GM21526 (cell line): Measurements from ENCODE around the gene CRPPA.

ENCODE experiments used
- ATAC-seq: cut with Tn5 transposase; IDR thresholded peaks from one replicate; pipeline ENCODE4 v1.9.1; 2021; ENCODE audit warnings: moderate library complexity; ENCODE audit not compliant: unreplicated experiment, low FRiP score

The CRPPA gene

GRCh38 chr7:16428182-16428581 is 6.8 kb upstream of the CRPPA start:
- no peak for ATAC-seq

- ATAC-seq = no peak
These were observed 2.4 kb upstream of the CRPPA start for GRCh38 chr7:16423761-16424160.

DNA sequence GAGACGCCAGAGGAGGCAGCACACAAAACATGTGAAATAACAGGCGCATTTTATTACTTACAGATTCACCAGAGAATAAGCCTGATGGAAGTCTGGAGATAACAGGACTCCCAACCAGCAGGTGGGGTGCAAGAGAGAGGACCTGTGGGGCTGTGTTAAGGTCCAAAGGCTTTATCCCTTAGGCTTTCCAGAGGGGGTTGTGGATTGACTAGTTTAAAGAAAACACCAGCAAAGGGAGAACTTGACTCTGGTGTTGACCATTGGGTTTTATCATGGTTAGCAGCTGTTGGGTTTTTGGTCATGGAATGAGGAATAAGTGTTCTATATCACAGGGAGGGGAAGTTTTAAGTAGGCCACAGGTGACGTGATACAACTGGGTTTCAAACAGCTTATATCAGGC is 1.6 kb upstream of the CRPPA start:
- ATAC-seq = no peak

GRCh38 chr7:16422103-16422435 is 731 bp upstream of the CRPPA start:
- no peak for ATAC-seq

- peak; percentile 92 for ATAC-seq
These were observed 547 bp downstream of the CRPPA start for GRCh38 chr7:16420649-16421332.

GRCh38 chr7:16420329-16420648 is 1.0 kb downstream of the CRPPA start:
- ATAC-seq = no peak

- no peak for ATAC-seq
These were observed 1.5 kb downstream of the CRPPA start for GRCh38 chr7:16419859-16420258.

- ATAC-seq = no peak
These were observed 2.2 kb downstream of the CRPPA start for GRCh38 chr7:16419126-16419525.

DNA sequence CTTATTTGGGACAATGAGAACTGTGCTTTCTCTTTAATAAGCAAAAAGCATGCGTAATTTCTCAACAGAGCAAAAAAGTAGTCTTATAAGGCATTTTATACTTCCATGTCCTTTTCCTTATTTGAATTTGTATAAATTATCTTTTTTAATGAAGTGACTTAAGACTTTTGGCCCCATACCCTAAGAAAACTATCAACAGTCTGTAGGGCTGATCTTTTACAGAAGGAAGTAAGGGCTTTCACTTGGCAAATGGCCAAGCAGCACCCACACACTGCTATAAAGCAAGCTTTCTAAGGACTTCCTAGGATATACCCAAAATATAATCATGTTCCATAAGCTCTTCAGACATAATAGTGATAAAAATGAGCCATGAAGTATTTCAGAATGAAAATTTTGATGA is 3.4 kb downstream of the CRPPA start:
- no peak for ATAC-seq

GRCh38 chr7:16416289-16417282 is 4.8 kb downstream of the CRPPA start:
- no peak for ATAC-seq

GRCh38 chr7:16412274-16413254 is 8.8 kb downstream of the CRPPA start:
- no peak for ATAC-seq

DNA sequence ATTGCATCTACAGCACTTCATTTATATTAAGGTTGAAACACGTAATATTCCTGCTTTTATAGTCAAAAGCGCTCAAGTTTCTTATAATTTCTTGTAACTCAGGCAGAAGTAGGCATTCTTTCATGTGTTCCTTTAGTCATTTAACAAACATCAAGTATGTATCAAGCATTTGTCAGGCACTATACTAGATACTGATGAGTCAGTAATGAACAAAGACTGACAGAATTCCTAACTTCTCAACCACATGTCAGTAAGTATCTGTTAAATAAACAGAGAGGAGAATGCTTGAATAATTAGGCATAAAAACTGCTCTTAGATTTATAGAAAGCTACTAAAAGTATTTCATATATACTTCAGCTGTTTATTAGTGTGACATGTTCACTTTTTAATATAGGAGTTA is 9.9 kb downstream of the CRPPA start:
- no peak for ATAC-seq

DNA sequence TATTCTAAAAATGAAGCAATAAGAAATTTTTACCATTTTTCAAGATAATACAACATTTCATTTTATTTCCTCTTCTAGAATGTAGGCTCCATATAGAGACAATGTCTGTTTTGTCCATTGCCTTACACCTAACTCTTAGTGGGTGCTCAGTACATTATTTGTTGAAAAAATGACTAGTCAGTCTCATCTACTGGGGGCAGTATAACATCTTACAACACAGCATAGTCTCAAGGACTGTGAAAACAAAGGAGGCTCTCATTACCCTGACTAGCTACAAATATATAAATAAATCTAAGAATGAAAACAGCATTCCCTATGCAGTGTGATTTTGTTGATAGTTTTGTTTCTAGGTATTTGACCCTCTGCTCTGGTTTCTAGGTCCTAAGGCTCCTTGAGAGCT is 11.6 kb downstream of the CRPPA start:
- no peak for ATAC-seq

DNA sequence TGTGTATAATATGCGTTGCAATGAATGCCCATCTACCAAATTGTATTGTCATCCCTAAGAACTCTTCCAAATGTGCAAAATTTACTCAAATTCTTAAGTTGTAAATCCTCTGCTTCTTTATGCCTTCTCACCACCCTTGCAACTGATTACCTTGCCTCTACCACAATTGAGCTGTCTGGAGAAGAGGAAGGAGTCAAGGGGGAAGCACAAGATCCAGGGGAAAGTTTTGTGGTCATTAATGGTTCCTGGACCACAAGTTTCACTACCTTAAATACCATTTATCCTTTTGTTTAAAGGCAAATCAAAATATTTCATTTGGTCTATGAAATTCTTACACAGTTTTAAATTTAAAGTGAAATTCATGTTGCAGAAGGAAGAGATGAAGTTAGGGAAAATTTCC is 16.7 kb downstream of the CRPPA start:
- ATAC-seq = no peak

GRCh38 chr7:16403475-16403874 is 17.9 kb downstream of the CRPPA start:
- no peak for ATAC-seq

- ATAC-seq = no peak
These were observed 18.4 kb downstream of the CRPPA start for GRCh38 chr7:16402940-16403339.

DNA sequence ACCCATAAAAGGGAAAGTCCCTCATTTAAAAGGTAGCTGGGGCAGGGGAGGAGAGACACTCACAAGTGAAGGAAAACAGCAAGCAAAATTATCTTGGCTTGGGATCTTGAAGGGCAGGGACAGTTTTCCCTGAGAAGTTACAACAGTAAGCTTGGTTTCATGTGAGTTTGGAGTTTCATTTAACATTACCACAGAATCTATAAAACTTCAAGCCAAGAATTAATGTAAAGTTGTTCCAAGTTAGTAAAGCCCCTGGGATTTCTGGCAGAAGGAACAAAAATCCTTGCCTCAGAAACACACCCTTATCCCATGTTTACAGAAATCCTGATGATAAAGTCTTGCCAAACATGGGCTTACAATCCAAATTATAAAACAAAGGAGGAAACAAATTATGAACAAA is 19.2 kb downstream of the CRPPA start:
- no peak for ATAC-seq

DNA sequence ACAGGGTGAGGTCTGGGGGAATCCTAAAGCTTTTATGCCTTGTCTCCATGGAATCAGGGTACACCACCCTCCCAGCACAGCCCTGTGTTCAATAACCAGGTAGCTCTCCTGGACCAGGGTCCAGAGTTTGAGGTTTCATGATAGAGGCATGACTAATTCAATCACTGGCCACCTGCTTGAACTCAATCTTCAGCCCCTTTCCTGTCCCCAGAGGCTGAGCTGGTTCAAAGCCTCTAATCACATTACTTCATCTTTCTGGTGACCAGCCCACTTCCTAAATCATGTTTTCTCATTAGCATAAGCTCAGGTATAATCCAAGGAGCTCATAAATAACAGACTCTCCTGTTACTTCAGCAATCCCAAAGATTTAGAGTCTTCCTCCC is 20.5 kb downstream of the CRPPA start:
- ATAC-seq = no peak

DNA sequence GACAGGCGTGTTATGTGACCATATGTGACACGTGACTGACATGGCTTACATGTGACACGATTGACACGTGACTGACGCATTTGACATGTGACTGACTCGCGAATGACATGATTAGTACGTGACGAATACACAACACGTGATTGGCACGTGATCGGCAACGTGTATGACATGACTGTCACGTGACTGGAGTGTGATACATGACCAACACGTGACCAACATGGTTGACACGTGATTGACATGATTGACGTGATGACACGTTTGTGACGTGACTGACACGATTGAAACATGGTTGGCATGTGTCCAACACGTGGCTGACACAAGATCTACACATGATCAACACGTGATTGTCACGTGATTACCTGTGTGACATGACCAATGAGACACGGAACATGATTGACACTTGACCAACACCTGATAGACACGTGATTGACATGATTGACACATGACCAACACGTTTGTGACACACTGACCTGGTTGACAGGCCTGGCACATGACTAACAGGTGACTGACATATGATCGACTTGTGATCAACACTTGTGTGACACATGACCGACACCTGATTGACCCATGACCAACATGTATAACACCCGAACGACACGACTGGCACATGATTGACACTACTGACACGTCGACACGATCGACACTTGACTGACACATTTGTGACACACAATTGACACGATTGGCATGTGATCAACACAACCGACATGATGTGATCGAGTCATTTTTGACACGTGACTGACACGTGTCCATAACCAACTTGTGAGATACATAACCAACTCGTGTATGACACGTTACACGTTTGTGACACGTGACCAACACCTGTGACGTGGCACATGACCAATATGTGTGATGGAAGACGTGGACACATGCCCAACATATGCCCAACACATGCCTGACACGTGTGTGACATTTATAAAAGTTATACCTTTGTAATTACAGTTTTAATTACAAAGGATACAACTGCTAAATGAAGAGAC is 21.1 kb downstream of the CRPPA start:
- ATAC-seq = no peak
